Astrocyte of the hippocampus (primary cell): ENCODE data around the gene LMTK2.
A peak's percentile ranks its signal among the peaks of the same experiment; 100 is the strongest.

Source experiments
- DNase-seq: peaks from one replicate; pipeline ENCODE4 v3.0.0; 2011; ENCODE audit warnings: low read depth, low spot score

Gene LMTK2

DNA sequence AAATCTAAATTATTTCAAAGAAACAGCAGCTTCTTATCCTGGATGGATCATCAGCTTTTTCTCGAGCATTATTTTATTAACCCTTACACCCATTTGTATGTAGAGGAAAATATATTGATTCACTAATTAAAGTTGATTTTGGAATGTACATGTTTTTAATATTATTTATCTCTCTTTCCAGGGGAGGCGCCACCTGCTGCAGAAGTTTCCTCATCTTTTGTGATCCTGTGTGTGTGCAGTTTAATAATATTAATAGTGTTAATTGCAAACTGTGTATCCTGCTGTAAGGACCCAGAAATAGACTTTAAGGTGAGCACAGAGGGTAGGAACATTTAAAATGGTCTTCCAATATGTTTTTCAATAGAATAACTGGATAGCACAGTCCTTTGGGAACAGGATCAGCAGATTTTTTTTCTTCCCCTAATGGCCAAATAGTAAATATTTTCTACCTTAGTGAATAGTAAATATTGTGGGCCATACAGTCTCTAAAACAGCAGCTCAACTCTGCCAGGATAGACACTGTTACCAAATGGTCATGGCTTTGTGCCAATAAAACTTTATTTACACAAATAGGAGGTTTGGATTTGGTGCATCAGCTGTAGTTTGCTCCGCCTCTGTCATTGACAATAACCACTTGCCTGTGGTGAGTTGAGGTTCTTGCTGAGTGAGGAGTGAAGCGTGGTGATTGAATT is 30.6 kb downstream of the LMTK2 start:
- no peak for DNase-seq

DNA sequence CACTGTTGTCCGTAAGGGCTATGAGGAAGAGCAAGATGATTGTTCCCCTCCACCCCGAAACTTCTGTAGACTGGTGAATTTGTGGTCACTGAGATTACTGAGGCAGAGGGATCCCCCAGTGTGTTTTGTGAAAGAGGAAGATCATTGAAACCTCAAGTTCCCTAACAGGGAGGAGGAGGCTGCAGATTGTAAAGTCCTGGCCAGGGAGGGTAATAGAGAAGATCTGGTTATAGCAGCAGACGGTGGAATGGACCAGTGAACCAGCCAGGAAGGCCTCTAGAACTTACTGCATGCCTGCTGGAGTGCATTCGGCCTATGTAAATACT is 31.1 kb downstream of the LMTK2 start:
- no peak for DNase-seq

DNA sequence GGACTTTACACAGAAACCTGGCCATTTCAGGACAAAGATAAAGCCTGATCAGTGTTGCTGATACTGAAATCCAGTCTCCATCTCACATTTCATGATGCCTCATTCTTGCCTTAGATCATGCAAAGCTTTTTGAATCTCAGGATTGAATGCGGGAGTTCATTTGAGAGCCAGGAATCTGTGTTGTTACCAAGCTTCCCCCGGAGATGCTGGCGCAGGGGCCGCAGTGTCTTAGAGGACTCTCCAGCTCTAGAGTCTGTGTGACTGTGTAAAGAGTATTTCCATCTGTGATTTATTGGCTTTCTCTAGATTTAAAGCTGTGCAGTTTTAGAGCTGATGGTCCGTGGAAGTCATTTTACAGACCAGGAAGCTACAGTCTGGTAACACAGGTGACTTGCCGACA is 32.0 kb downstream of the LMTK2 start:
- no peak for DNase-seq

DNA sequence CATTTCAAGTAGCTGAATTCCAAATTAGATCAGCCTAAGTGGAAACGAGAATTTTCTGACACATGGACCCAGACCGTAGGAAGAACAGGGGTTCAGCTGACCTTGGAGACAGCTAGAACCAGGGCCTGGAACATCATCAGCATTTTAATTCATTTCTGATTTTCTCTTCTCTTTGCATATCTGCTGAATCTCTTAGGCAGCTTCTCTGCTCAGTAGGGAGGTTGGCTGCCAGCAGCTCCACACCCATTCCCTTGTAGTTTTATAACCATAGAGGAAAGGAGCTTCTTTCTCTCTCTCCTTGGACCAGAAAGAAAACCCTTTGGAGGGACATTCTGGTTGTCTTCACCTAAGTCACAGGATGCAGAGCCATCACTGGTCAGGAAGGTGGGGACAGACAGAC is 36.0 kb downstream of the LMTK2 start:
- DNase-seq = no peak

DNA sequence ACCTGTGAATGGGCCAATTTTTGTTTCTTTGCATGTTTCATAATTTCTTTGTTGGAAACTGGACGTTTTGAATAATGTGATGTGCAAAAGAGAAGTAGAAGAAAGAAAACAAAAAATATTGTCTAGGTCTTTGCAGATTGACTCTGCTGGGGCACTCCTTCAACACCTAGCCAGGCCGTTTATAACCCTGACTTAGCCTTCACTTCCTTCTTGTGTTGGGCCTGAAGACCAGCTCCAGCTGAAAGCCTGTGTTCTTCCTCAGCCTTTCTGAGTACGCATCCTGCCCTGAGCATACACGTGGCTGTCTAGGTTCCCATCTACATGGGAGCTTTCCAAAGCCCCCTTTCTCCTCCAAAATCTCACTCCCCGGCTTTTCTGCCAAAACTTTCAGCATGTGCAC is 41.9 kb downstream of the LMTK2 start:
- no peak for DNase-seq

DNA sequence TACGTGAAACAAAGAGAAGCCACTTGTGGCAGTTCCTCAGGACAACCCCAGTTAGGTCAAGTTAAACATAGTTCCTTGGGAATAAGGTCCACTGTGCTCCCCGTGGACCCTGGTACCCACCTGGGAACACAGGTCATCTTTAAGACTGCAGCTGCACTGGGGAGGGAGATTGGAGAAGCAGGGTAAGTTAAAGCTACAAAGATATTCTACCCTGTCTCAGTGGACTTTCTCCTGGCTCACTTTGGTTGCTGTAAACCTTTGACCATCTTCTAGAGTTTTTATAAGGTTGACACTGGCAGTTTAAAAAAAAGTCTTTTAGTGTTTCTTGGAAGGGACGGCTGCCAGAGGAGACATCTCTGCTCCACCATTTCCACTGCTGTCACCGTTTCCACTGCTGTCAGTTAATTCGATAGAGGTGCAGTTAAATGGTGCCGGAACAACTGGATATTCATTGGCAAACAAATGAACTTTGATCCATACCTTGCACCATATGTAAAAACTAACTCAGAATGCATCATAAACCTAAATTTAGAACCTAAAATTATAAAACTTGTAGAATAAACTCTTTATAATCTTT is 42.5 kb downstream of the LMTK2 start:
- DNase-seq = no peak

DNA sequence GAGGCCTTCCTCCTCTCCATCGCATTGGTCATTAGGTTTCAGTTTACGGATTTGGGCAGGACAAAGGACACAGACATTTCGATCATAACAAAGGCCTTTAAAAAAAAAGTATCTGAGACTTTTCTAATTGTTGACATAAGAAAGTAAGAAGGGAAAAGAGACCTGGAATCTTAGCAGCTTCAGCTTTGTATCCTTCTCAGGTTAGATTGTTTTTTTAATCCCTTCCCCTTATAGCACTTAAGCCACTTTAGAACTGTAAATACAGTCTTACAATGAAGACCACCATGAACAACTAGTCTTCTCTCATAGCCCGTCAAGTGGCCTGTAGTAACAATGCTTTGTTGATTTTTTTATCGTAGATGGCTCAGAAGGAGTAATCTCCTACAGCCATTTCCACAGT is 45.2 kb downstream of the LMTK2 start:
- no peak for DNase-seq

DNA sequence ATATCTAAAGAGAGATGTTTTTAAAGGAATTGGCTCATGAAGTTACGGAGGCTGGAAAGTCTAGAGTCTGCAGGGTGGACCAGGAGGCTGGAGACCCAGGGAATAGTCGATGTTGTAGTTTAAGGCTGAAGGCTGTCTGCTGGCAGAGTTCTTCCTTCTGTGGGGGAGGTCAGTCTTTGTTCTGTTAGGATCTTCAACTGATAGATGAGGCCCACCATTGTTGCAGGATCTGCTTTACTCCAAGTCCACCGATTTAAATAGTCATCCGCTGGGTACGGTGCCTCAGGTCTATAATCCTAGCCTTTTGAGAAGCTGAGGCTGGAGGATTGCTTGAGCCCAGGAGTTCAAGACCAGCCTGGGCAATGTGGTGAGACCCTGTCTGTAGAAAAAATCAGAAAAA is 50.0 kb downstream of the LMTK2 start:
- DNase-seq = no peak

DNA sequence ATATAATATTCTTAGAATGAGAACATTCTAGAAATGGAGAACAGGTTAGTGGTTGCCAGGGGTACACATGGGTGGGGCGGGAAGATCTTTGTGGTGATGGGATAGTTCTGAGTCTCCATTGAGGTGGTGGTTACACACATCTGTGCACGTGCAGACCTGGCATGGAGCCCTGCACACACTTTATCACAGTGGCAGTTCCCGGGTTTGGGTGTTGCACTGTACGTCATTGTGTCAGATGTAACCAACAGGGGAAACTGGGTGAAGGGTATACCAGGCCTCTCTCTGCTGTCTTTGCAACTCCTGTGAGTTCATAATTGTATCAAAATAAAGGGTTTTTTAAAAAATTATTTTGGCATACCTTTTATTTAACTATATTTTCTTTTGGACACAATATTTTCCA is 51.1 kb downstream of the LMTK2 start:
- no peak for DNase-seq

DNA sequence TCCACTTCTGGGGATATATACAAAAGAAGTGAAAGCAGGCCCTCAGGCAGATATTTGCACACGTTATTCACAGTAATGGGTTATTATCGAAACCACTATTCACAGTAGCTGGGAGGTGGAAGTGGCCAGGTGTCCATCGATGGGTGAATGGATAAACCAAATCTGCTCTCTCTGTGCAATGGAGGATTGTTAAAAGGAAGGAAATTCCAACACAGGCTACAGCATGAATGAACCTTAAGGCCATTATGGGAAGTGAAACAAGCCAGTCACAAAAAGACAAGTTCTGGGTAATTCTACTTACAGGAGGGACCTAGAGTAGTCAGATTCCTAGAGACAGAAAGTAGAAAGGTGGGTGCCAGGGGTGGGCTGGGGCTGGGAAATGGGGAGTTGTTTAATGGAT is 56.1 kb downstream of the LMTK2 start:
- no peak for DNase-seq

DNA sequence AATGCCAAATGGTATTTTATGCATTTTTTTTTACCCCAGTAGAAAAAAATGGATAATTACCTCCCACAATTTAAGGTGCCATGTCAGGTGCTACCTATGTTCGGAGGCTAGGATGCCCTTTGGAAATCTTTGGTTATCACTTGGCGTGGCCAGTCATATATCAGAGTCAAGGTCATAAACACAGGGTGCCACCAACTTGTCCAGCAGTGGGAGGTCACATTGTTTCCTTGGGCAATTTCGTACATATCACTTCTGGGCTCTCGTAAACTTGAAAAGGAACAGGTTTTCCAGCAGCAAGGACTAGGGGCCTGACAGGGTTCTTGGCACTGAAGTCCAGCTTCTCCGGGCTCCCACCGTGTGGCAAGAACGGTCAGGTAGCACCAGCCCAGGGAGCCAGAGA is 56.6 kb downstream of the LMTK2 start:
- DNase-seq = no peak

DNA sequence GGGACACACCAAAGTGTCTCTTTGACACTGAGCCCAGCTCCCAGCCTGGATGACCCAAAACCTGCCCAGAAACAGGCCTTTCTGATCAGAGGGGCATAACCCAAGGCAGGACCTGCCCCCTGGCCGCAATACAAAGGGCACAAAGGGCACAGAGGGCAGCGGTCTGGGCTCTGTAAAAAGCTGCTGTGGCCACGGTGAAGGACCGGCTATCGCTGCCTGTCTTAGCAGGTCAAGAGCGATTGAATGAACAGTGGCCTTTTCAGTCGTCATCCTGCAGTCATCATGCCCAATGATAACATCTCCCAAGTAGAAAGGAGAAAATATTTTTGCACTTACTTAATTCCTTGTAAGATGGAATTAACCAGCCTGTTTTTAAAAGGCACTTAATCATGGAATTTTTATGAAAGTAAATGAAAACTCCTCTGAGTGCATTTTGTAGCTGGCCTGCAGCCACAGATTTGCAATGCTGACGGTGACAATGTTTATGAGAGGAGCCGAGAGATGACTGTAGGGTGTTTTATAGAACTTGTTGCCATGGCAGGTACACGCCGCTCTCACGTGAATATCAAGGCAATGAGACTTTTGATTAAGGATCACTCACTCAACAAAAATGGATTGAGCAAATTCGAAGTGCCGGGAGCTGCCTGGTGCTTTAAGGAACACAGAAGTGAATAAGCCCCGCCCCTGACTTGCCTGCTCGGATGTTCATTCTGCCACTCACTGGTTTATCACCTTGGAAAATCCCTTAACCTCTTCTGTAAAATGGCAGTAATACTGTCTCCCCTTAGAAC is 57.2 kb downstream of the LMTK2 start:
- peak; percentile 38 for DNase-seq

DNA sequence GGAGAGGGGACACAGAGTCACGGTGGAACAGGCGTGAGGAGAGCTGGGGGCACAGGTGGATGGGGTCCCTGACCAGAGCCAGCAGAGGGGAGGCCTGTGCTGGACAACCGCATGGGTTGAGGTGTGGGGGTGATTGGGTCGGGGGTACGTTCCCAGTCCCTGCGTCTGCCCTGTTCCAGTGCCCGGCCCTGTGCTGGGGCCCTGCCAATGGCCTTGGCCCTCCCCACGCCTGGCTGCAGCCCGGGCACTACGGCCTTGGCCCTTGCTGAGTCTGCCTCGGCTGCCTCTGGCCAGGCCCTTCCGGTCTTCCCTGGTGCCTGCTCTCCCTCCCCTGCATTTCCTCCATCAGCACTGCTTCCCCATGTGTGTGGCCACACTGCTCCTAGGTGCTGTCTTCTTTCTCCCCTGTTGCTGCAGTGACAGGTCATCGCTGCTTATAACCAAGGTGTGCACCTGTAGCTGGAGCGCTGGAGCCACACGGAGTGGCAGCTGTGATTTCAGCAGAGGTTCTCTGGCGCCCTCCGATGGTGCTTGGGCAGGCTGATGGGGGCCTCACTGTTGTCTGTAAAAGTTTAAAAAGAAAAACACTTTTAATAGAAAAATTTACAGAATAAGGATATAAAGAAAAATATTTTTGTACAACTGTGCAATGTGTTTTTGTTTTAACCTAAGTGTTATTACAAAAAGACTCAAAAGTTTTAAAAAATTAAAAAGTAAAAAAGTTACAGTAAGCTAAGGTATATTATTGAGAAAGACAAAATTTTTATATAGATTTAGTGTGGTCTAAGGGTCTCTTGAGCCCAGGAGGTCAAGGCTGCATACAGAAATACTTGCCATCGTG is 59.4 kb downstream of the LMTK2 start:
- DNase-seq = peak; percentile 63

DNA sequence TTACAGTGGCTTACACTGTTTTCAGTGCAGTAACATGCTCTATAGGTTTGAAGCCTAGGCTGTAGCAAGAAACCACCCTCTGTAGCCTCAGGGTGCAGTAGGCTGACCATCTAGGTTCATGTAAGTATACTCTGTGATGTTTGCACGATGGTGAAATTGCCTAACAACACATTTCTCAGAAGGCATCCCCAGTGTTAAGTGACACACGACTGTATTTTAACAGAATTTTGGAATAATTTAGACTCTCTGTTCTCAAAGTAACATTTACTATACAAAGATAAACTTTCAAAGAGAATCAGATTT is 60.0 kb downstream of the LMTK2 start:
- no peak for DNase-seq

DNA sequence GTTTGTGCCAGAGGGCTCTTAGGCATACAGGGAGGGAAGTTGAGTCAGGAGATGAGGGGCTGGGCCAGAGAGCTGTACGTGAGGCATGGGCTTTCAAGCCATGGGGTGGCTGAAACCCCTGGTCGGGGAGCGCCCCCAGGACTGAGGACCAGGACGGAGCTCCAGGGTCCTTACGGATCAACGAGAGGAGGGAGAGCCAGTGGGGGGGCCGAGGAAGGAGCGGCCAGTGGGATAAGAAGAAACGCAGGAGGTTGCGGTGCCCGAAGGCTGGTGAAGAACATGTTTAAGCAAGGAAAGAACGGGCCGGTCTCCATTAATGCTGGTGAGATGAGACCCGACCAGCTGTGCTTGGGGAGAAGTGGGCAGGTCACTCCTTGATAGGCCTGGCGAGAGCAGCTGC is 61.0 kb downstream of the LMTK2 start:
- no peak for DNase-seq

DNA sequence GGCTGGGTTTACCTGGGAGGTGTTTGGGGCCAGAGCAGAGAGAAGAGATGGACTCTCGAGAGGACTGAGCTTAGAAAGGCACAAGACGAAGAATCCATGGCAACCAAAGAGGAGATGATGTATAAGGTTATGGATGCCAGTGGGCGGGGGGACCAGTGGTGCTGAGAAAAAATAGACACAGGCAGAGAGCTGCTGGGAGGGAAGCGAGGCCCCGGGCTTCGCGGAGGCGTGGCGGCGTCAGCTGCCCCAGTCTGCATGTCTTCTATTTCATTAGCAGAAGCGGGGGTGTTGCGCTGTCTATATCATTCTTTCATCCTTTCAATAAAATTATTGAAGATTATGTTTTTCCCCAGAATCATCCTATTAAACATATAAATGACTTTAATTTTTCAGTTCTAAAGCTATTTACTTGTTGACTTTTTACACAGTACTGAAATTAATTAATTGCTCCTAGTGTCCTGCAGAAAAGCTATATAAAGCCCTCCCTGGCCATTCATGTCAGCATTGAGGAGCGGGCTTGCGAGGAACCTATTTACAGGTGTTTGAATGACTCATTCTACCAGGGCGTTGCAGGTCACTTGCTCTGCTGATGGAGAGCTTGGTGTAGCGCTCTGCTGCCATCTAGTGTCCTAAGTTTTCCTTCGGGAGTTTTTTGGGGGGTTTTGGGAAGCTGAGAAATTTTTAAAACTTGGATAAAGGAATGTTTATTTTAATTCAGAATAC is 61.7 kb downstream of the LMTK2 start:
- DNase-seq = peak; percentile 73

DNA sequence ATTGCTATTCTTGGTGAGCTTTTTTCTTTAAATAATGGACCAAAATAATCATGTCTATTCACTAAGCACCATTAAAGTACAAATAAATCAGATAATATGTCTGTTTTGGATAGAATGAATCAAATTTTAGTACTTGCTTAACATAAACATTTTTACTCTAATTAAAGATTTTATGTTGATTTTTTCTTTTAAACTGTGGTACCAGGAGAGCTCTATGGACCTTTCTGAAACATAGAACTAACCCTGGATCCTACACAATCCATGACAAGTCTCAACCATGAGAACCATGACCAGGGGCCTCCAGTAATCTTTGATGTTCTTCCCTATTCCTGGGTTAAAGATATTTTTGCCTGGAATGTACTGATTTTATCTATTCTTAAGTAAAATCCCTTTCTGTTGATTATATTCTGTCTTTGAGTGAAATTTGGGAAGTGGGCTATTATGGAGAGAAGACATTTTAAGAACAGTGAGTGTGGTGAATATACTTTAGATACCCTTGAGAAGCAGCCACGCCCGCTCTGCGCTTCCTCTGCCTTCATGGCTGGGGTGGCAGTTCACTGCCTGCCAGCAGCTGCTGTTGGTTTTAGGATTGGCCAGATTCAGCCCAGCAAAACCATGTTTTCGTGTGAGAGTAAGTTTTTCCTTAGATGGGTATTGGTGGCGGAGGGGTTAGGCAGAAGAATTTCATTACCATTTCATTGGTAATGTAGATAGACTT is 62.4 kb downstream of the LMTK2 start:
- DNase-seq = no peak

DNA sequence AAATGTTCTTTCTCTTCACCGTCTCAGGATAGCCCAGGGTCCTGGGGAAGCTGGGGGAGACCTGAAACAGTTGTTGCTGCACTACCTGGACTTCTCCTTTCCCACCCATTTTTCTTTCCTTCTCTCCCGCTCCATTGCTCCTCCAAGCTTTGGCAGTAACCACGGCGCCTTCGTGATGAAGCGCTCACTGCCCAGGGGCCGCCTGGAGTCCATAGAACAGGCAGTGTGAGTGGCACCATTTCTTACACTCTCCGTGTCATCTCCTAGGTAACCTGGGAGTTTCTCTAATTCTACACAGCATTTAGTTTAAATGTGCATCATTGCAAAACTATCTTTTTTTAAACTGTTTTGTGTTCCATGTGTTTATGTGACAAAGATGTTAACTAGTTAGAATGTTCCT is 64.3 kb downstream of the LMTK2 start:
- DNase-seq = no peak

DNA sequence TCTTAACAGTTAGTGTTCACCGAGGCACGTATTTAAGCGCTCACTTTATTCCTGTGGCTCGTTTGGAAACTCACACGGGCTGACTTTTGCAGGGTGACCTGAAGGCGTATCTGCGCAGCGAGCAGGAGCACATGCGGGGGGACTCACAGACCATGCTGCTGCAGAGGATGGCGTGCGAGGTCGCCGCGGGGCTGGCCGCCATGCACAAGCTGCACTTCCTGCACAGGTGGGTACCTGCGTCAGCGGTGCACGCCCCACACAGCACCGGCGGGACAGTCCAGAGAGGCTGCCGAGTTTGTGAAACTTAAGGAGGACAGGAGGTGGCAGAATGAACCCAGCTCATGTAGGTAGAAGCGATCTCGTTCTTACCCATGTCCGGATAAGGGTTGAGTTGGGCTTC is 64.8 kb downstream of the LMTK2 start:
- DNase-seq = no peak

DNA sequence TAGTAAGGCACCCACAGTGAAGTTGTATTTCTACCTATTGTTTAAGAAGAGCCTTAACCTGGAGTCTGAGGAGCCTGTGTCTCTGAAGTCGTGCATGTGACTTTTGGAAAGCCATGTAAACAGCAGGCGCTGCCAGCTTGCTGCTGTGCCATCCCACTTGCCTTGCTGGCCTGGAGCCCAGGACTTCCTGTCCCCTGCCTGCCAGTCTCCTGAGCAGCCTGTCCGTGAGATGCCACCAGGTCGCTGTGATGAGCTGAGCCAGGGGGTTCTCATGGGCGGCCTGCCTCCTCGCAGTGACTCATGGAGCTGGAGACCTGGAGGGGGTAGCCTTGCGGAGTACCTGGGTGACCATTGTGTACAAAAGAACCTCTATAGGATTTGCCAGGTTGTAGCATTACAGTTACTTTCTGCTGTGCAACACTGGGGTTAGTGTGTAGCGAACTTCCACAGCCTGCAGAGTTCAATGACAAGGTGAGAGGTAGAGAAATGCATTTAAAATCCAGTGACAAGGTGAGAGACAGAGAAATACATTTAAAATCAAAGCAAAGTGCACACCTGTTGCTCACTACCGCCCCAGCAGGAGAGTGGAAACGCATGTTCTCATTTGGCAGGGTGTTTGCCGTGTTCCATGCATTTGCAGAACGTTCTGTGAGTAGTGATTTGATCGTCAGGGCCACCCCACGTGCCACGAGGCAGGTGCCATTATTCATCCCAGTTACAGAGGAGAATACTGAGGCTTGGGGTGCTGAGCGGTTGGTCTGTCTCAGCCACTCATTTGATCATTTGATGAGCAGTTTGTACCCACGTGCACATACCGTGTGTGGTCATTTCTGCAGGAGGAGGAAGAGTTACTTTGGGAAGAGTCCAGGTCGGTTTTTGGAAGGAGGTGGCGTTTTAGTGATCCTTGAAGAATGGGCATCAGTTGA is 67.9 kb downstream of the LMTK2 start:
- no peak for DNase-seq
